ENCODE data around the gene AP5S1. TPM values are rescaled to one million over a fixed set of nuclear protein-coding genes. Genes with fewer than 3 reads are reported as not detected.

AP5S1 gene
- total RNA-seq, 1 experiment from 2014 or later, result 17.5 TPM

DNA sequence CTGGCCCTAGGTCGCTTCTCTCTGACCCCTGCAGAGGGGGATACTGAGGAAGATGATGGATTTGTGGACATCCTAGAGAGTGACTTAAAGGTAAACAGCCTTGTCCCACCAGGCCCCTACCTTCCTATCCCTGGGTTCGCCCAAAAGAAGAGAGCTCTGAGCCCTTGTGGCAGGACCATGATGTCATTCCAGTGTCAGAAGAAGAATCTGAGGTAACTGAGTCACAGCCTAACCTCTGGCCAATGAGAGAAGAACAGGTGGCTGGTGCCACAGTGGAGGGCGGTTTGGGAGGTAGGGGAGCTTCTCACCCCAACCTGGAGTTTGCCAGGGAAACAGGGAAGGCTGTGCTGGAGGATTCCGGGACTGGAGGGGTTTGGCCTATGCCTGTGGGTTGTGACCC is 19.0 kb upstream of the AP5S1 start:
- Histone ChIP-seq H3K36me3 (ENCODE audit: insufficient read depth, low read length, poor library complexity, severe bottlenecking) (peaks cover 89% of the 10 kb centered on the region), H3K27ac (ENCODE audit: low read depth, low read length, poor library complexity, severe bottlenecking) (no peak overlapping the region), H3K9me3 (ENCODE audit: low read depth, low read length, poor library complexity, severe bottlenecking) (no peaks in the 10 kb centered on the region), H3K4me3 (ENCODE audit: low read depth, low read length, poor library complexity, severe bottlenecking) (no peak overlapping the region), H3K27me3 (replicated peaks; ENCODE audit: insufficient read depth, low read depth, low read length, poor library complexity) (no peaks in the 10 kb centered on the region), H3K4me1 (ENCODE audit: insufficient read depth, low read length, poor library complexity, severe bottlenecking) (peaks cover 23% of the 10 kb centered on the region)
- ChIA-PET CTCF (no interaction called here), POLR2A (ENCODE audit: low non-redundant PET) (no interaction called here)
- intact Hi-C loops (cut with micrococcal nuclease; ENCODE audit: unreplicated experiment), result no loop called here
- BruUV-seq (replicated peaks), result no TSS peak
- TF ChIP-seq, protein P1, sequence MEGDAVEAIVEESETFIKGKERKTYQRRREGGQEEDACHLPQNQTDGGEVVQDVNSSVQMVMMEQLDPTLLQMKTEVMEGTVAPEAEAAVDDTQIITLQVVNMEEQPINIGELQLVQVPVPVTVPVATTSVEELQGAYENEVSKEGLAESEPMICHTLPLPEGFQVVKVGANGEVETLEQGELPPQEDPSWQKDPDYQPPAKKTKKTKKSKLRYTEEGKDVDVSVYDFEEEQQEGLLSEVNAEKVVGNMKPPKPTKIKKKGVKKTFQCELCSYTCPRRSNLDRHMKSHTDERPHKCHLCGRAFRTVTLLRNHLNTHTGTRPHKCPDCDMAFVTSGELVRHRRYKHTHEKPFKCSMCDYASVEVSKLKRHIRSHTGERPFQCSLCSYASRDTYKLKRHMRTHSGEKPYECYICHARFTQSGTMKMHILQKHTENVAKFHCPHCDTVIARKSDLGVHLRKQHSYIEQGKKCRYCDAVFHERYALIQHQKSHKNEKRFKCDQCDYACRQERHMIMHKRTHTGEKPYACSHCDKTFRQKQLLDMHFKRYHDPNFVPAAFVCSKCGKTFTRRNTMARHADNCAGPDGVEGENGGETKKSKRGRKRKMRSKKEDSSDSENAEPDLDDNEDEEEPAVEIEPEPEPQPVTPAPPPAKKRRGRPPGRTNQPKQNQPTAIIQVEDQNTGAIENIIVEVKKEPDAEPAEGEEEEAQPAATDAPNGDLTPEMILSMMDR (conservative IDR thresholded peaks at IDR 0.05; ENCODE audit: low read depth, low read length), result no peak
- TF ChIP-seq EZH2 (IDR thresholded peaks at IDR 0.05; ENCODE audit: borderline replicate concordance, low read depth, low read length, poor library complexity, severe bottlenecking), result no peak
- no peak for DNase-seq (ENCODE audit: low spot score)

DNA sequence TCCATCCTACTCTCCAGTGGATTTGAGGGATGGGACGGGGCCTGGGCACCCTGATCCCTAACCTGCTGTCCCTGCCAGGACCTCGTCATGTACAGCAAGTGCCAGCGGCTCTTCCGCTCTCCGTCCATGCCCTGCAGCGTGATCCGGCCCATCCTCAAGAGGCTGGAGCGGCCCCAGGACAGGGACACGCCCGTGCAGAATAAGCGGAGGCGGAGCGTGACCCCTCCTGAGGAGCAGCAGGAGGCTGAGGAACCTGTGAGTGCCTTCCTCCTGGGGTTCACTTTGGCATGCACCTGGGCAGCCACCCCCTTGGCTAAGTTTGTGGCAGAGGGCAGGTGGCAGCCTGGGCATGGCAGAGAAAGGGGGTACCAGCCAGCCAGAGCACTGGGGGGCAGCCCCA is 18.5 kb upstream of the AP5S1 start:
- intact Hi-C loops (cut with micrococcal nuclease; ENCODE audit: unreplicated experiment), result no loop called here
- Histone ChIP-seq H3K4me1 (ENCODE audit: insufficient read depth, low read length, poor library complexity, severe bottlenecking) (peaks cover 27% of the 10 kb centered on the region), H3K27ac (ENCODE audit: low read depth, low read length, poor library complexity, severe bottlenecking) (no peak overlapping the region), H3K27me3 (replicated peaks; ENCODE audit: insufficient read depth, low read depth, low read length, poor library complexity) (no peaks in the 10 kb centered on the region), H3K4me3 (ENCODE audit: low read depth, low read length, poor library complexity, severe bottlenecking) (no peak overlapping the region), H3K36me3 (ENCODE audit: insufficient read depth, low read length, poor library complexity, severe bottlenecking) (peaks cover 93% of the 10 kb centered on the region), H3K9me3 (ENCODE audit: low read depth, low read length, poor library complexity, severe bottlenecking) (no peaks in the 10 kb centered on the region)
- no peak for TF ChIP-seq EZH2 (IDR thresholded peaks at IDR 0.05; ENCODE audit: borderline replicate concordance, low read depth, low read length, poor library complexity, severe bottlenecking)
- TF ChIP-seq, protein P1 (conservative IDR thresholded peaks at IDR 0.05; ENCODE audit: low read depth, low read length), result no peak
- ChIA-PET POLR2A (ENCODE audit: low non-redundant PET) (no interaction called here), CTCF (no interaction called here)
- DNase-seq (ENCODE audit: low spot score), result no peak
- BruUV-seq (replicated peaks), result no TSS peak

DNA sequence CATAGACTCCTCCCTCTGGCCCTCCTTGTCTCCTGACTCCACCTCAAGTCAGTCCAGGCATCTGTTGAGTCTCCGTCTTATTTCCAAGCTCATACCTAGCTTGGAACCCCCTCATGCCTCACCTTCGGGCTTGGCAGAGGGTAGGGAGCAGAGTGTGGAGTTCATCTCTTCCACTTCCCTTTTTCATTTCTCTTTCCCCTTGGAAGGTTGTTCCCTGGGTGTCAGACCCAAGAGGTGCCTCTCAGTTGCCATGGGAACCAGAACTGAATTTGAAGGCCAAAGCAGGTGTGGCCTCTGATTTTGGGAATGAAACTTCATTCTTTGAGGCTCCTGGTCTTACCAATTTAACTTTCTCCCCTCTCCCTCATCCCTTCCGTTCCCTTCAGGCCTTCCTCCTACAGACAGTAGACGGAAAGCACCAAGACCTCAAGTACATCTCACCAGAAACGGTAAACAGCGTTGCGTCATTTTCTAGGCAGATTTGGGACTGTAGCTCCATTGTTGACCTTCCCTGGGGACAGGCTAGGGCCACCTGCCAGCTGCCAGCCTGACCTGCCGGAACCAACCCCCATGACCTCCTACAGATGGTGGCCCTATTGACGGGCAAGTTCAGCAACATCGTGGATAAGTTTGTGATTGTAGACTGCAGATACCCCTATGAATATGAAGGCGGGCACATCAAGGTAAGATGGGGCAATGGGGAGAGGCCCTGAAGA is 17.7 kb upstream of the AP5S1 start:
- intact Hi-C loops (cut with micrococcal nuclease; ENCODE audit: unreplicated experiment), result no loop called here
- no peak for DNase-seq (ENCODE audit: low spot score)
- no peak for TF ChIP-seq EZH2 (IDR thresholded peaks at IDR 0.05; ENCODE audit: borderline replicate concordance, low read depth, low read length, poor library complexity, severe bottlenecking)
- TF ChIP-seq, protein P1 (conservative IDR thresholded peaks at IDR 0.05; ENCODE audit: low read depth, low read length), result no peak
- Histone ChIP-seq H3K4me3 (ENCODE audit: low read depth, low read length, poor library complexity, severe bottlenecking) (no peak overlapping the region), H3K9me3 (ENCODE audit: low read depth, low read length, poor library complexity, severe bottlenecking) (no peaks in the 10 kb centered on the region), H3K27ac (ENCODE audit: low read depth, low read length, poor library complexity, severe bottlenecking) (no peak overlapping the region), H3K27me3 (replicated peaks; ENCODE audit: insufficient read depth, low read depth, low read length, poor library complexity) (no peaks in the 10 kb centered on the region), H3K36me3 (ENCODE audit: insufficient read depth, low read length, poor library complexity, severe bottlenecking) (peaks cover 90% of the 10 kb centered on the region), H3K4me1 (ENCODE audit: insufficient read depth, low read length, poor library complexity, severe bottlenecking) (peaks cover 32% of the 10 kb centered on the region)
- CTCF ChIA-PET, result no interaction called here
- POLR2A ChIA-PET (ENCODE audit: low non-redundant PET), result no interaction called here
- no TSS peak for BruUV-seq (replicated peaks)

All from A673 (cell line).